Activated B cell treated with CpG ODN at 0.5 μM for 24 hours (primary cell): Measurements from ENCODE around the gene NCAPD3. TPM values are rescaled to one million over a fixed set of nuclear protein-coding genes. Genes with fewer than 3 reads are reported as not detected.

Experiments used
- ATAC-seq: fragments of 200-7000 bp; cut with Tn5 transposase; one replicate; pipeline ENCODE4 v1.10.0; 2021; ENCODE audit warnings: low read depth, mild to moderate bottlenecking, moderate library complexity
- CTCF ChIA-PET: fragments of 350-600 bp; sonication (Branson Sonifier 250); formaldehyde crosslinking; loops from one replicate; lab custom pipeline; 2021; ENCODE audit warnings: antibody characterized with exemption; lab: Charles Lee
- POLR2A ChIA-PET: fragments of 350-600 bp; sonication (Branson Sonifier 250); formaldehyde crosslinking; loops from one replicate; lab custom pipeline; 2021; ENCODE audit warnings: antibody characterized with exemption; lab: Charles Lee
- DNase-seq: peaks from one replicate; pipeline ENCODE4 v3.0.0; 2022
- H3K27ac Mint-ChIP-seq: one replicate; pipeline ENCODE4 v1.8.0; 2020; ENCODE audit warnings: mixed read lengths
- H3K27me3 Mint-ChIP-seq: one replicate; pipeline ENCODE4 v1.8.0; 2021; ENCODE audit warnings: mixed read lengths
- H3K36me3 Mint-ChIP-seq: one replicate; pipeline ENCODE4 v1.8.0; 2021; ENCODE audit warnings: low read depth, mixed read lengths
- H3K4me1 Mint-ChIP-seq: one replicate; pipeline ENCODE4 v1.8.0; 2021; ENCODE audit warnings: mixed read lengths
- H3K4me3 Mint-ChIP-seq: one replicate; pipeline ENCODE4 v1.8.0; 2020; ENCODE audit warnings: mild to moderate bottlenecking, mixed read lengths
- H3K9me3 Mint-ChIP-seq: one replicate; pipeline ENCODE4 v1.8.0; 2020; ENCODE audit warnings: mixed read lengths
- CTCF ChIP-seq: fragments of 200-600 bp; IDR thresholded peaks from one replicate; pipeline ENCODE4 v1.8.0; 2022; ENCODE audit warnings: antibody characterized with exemption, mild to moderate bottlenecking
- intact Hi-C: fragments of 100-400 bp; cut with micrococcal nuclease; formaldehyde crosslinking; loops from one replicate; pipeline ENCODE4 v1.15.1; 2024
- total RNA-seq: library from RNA; stranded (reverse); gene quantifications from 2 replicates; pipeline ENCODE4 v1.2.3, GENCODE V29; 2022

The NCAPD3 gene
- total RNA-seq, 1 donor from 2014 or later = 22.2 TPM

GRCh38 chr11:134139303-134139872 lies 84.4 kb downstream of the NCAPD3 start:
- no peak for DNase-seq
- peaks cover 29% of the 10 kb centered on the region for H3K36me3 Mint-ChIP-seq
- ChIA-PET CTCF (interaction anchor here (0.9 to 3.1 kb wide), 4 partner anchors 15 to 212 kb away, joined by 3 to 40 read pairs (median 6); no protein-coding TSS in a partner anchor), POLR2A (no interaction called here)
- H3K4me1 Mint-ChIP-seq = no peaks in the 10 kb centered on the region
- H3K27ac Mint-ChIP-seq = peak overlapping the region; percentile 3
- intact Hi-C loops = loop anchor here (1.0 kb wide), 2 partner anchors 89 to 212 kb away; no protein-coding TSS in a partner anchor
- TF ChIP-seq CTCF = no peak
- ATAC-seq = no peak
- peaks cover 2% of the 10 kb centered on the region for H3K9me3 Mint-ChIP-seq
- H3K27me3 Mint-ChIP-seq = no peaks in the 10 kb centered on the region
- H3K4me3 Mint-ChIP-seq = no peak overlapping the region

- peaks cover 22% of the 10 kb centered on the region for H3K36me3 Mint-ChIP-seq
- H3K4me3 Mint-ChIP-seq = no peak overlapping the region
- DNase-seq = no peak
- TF ChIP-seq CTCF = no peak
- no peaks in the 10 kb centered on the region for H3K27me3 Mint-ChIP-seq
- ChIA-PET POLR2A (no interaction called here), CTCF (interaction anchor here (0.9 to 3.1 kb wide), 3 partner anchors 85 to 211 kb away, joined by 3 to 40 read pairs (median 9); no protein-coding TSS in a partner anchor)
- ATAC-seq = no peak
- no peak overlapping the region for H3K27ac Mint-ChIP-seq
- H3K9me3 Mint-ChIP-seq = peaks cover 7% of the 10 kb centered on the region
- intact Hi-C loops = no loop called here
- no peaks in the 10 kb centered on the region for H3K4me1 Mint-ChIP-seq
These were observed 85.4 kb downstream of the NCAPD3 start for GRCh38 chr11:134138376-134138775.

GRCh38 chr11:134134167-134134566 lies 89.6 kb downstream of the NCAPD3 start:
- ATAC-seq = no peak
- Mint-ChIP-seq H3K27me3 (no peaks in the 10 kb centered on the region), H3K4me1 (no peaks in the 10 kb centered on the region), H3K27ac (no peak overlapping the region), H3K36me3 (peaks cover 21% of the 10 kb centered on the region), H3K9me3 (peaks cover 23% of the 10 kb centered on the region), H3K4me3 (no peak overlapping the region)
- TF ChIP-seq CTCF = no peak
- POLR2A ChIA-PET = no interaction called here
- CTCF ChIA-PET = interaction anchor here (2.0 kb wide), 1 partner anchor 84 kb away, joined by 4 read pairs; no protein-coding TSS in a partner anchor
- no peak for DNase-seq
- intact Hi-C loops = no loop called here

- POLR2A ChIA-PET = no interaction called here
- no peak overlapping the region for H3K27ac Mint-ChIP-seq
These were observed 91.0 kb downstream of the NCAPD3 start for GRCh38 chr11:134132808-134133207.

More at GRCh38 chr11:134132808-134133207, 91.0 kb downstream of the NCAPD3 start:
- DNase-seq = no peak
- intact Hi-C loops = no loop called here
- TF ChIP-seq CTCF = no peak
- H3K4me1 Mint-ChIP-seq = no peaks in the 10 kb centered on the region
- no peaks in the 10 kb centered on the region for H3K27me3 Mint-ChIP-seq
- peaks cover 23% of the 10 kb centered on the region for H3K9me3 Mint-ChIP-seq
- no peak overlapping the region for H3K4me3 Mint-ChIP-seq
- CTCF ChIA-PET = interaction anchor here (2.0 kb wide), 1 partner anchor 83 kb away, joined by 4 read pairs; no protein-coding TSS in a partner anchor
- H3K36me3 Mint-ChIP-seq = peaks cover 21% of the 10 kb centered on the region
- ATAC-seq = no peak
